Heart left ventricle (tissue), 13 donors: ENCODE results near the gene UBN1.

Source experiments
- POLR2A ChIP-seq, 2 donors: fragments of 450-650 bp; IDR thresholded peaks; one replicate each; pipeline ENCODE4 v1.6.1; 2017; ENCODE audit warnings: antibody characterized with exemption in 2 of 2, mild to moderate bottlenecking in 2 of 2, moderate library complexity in 2 of 2
- TF ChIP-seq, protein P1 (sequence below), 12 donors: fragments of 200-600 bp; sonication (generic) in 4 of 12; IDR thresholded peaks; one replicate each; pipeline versions ENCODE4 v1.5.0 to v1.8.0; 2018 to 2022; ENCODE audit warnings: antibody characterized with exemption in 12 of 12, mild to moderate bottlenecking in 5 of 12
- donor health status: ischemic (EF 13 %, LVEDD 7.1; RV severe dilation, severe dysfunction).
- donor health status: DM: no; HTN: yes; CAD: no.
- donor health status: DM: no; HTN: no; CAD: no.
- donor health status: ischemic (EF 25% LVEDD 6.9; RV normal size, moderate dysfunction).
- donor health status: ischemic (EF 25% LVEDD 5.7; RV mildly dilated, moderate dysfunction).
- donor health status: ischemic (EF 35%, LVEDD 5.7; RV mildly dilated, moderate dysfunction).
- donor health status: nonischemic (EF 11% LVEDD 7.7; RV severe dilation, severe dysfunction).
- donor health status: DM: yes; HTN: yes; CAD: no.
- donor health status: PGD.
- donor health status: ischemic (EF 29% LVEDD 5.4; RV normal size, mild dysfunction).
- donor health status: nonischemic (EF 23%, LVEDD 6.1; RV moderate dilation, normal function).

- TF ChIP-seq, protein P1, sequence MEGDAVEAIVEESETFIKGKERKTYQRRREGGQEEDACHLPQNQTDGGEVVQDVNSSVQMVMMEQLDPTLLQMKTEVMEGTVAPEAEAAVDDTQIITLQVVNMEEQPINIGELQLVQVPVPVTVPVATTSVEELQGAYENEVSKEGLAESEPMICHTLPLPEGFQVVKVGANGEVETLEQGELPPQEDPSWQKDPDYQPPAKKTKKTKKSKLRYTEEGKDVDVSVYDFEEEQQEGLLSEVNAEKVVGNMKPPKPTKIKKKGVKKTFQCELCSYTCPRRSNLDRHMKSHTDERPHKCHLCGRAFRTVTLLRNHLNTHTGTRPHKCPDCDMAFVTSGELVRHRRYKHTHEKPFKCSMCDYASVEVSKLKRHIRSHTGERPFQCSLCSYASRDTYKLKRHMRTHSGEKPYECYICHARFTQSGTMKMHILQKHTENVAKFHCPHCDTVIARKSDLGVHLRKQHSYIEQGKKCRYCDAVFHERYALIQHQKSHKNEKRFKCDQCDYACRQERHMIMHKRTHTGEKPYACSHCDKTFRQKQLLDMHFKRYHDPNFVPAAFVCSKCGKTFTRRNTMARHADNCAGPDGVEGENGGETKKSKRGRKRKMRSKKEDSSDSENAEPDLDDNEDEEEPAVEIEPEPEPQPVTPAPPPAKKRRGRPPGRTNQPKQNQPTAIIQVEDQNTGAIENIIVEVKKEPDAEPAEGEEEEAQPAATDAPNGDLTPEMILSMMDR (IDR thresholded peaks at IDR 0.05): no peak
- TF ChIP-seq POLR2A (IDR thresholded peaks at IDR 0.05): no peak
Measured at GRCh38 chr16:4904108-4904941, 57.0 kb downstream of the UBN1 start.
